ENCODE measurements around the gene ZNF615.
"Not testable (repeated sequence)": the region's sequence is repeated elsewhere in the genome, so short reads cannot be mapped to it uniquely, and the experiment has no call there.

Gene ZNF615

DNA sequence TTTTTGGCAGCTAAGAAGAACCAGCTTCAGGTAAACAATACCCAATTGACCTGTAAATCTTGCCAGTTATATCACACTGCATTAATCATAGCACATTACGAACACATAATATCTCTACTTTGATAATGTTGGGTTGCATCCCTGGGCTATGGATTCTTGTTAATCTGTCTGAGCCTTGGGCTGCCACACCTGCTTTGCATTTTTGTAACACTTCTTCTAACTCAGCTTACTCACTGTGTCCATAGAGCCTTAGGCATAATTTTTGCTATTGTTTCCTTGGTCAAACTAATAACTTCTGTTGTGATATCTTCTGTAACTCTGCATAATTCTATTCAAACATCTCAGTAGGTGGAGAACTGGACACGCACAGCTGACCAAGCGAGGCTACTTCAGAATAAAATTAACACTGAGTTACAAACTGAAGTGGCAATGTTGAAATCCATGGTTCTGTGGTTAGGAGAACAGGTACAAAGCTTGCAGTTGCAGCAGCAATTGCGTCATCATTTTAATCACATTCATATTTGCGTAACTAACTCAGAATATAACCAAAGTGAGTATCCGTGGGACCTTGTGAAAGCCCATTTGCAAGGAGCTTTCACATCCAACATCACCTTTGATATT lies 27.8 kb downstream of the ZNF615 start:
- no peak for DNase-seq

DNA sequence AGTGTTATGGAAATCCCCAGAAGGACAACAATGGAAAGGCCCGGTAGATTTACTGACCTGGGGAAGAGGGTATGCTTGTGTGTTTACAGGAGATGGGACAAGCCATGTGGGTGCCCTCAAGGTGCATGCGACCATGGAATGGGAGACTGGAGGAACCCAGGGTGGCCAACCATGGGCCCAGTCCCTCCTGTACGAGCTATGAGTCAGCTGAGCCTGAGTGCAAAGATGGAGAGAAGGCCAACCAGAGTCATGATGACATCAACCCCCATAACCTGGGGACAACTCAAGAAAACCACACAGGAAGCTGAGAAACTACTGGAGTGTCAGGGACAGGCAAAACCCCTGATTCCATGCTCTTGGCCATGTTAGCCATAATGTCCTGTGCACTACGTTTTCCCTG lies 29.1 kb downstream of the ZNF615 start:
- DNase-seq: no peak

DNA sequence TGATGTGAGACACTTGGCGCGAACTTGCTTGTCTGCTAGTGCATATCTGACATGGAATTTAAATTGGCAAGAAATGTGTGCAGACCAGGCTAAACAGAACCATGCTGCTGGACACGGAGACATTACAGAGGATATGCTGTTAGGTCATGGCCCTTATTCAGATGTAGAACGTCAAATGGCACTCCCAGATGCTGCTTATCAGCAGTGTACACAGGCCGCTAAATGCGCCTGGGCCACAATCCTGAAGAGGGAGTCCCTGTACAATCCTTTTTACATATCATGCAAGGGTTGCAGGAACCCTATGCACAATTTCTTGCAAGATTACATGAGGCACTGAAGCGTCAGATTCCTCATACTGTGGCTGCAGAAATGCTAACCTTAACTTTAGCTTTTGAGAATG lies 30.7 kb downstream of the ZNF615 start:
- DNase-seq: no peak

GRCh38 chr19:51976852-51977251 lies 31.2 kb downstream of the ZNF615 start:
- DNase-seq: no peak

GRCh38 chr19:51975787-51976186 lies 32.2 kb downstream of the ZNF615 start:
- not testable (repeated sequence) for DNase-seq

DNA sequence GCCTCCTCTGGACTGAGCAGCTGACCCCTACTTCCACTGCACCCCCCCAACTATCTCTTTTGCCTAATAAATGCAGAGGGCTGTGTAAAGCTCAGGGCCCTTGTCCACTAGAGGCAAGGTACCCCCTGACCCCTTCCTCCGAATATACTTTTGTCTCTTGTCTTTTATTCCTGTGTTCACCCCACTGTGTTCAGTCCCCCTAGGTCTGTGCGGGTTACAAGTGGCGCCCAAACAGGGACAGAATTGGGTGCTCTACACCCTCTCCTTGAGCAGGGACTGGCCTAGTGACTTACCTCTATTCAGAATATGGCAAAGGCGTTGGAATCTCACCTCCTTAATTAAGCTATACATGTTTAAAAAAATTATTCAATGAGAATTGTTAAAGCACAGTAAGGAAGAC lies 36.4 kb downstream of the ZNF615 start:
- peak; percentile 33 for DNase-seq

DNA sequence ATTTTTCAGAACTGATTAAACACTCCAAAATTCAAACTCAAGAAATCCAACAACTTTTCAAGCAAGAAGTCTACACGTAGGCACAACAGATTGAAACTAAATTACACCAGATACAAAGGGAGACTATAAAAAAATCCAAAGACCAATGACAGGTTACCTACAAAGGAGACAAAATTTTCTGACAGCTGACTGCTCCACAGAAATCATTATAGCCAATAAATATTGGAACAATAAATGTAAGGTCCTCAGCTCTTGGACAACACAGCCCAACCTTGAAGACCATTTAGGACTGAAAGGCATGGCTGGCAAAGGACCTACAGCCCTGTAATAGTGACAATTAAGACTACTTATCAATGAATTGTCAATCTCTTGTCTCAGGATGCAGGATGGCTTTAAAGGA lies 37.3 kb downstream of the ZNF615 start:
- no peak for DNase-seq

DNA sequence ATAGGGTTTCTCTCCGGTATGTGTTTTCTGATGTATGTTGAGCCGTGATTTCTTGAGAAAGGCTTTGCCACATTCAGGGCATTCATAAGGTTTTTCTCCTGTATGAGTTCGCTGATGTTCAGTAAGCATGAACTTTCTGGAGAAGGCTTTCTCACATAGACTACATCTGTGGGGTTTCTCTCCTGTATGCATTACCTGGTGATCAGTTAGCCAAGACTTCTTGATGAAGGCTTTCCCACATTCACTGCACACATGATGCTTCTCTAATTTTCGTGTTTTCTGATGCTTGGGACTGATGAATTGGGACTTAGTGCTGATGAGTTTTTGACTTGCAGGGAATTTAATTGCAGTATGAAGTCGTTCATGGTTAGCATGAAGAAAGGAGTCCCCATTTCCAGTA lies 42.4 kb downstream of the ZNF615 start:
- no peak for DNase-seq

- DNase-seq: not testable (repeated sequence)
Measured at GRCh38 chr19:51960621-51961233, 47.3 kb downstream of the ZNF615 start.

GRCh38 chr19:51959791-51960190 lies 48.2 kb downstream of the ZNF615 start:
- DNase-seq: no peak

DNA sequence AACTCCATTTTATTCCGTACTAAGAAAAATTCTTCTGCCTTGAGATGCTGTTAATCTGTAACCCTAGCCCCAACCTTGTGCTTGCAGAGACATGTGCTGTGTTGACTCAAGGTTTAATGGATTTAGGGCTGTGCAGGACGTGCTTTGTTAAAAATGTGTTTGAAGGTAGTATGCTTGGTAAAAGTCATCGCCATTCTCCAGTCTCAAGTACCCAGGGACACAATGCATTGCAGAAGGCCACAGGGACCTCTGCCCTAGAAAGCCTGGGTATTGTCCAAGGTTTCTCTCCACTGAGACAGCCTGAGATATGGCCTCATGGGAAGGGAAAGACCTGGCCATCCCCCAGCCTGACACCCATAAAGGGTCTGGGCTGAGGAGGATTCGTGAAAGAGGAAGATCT lies 50.2 kb downstream of the ZNF615 start:
- DNase-seq: not testable (repeated sequence)

DNA sequence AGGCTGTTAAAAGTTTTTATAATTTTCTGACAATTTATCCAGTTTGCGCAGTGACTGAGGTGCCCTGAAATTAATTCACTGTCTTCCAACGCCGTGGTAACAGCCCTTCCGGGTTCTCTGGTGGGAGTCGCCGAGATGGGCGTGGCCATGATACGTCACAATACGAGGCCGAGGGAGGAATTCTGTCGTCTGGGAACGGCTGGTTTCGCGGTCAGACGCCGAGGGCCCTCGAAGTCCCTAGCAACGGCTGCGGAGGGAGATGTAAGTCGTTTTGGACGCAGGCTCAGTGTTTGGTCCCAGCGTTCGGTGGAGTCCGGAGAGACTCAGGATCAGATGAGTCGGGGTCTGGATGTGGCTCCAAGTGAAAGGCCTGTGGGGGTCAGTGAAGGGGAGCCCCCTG lies 59.0 kb downstream of the ZNF615 start:
- no peak for DNase-seq

DNA sequence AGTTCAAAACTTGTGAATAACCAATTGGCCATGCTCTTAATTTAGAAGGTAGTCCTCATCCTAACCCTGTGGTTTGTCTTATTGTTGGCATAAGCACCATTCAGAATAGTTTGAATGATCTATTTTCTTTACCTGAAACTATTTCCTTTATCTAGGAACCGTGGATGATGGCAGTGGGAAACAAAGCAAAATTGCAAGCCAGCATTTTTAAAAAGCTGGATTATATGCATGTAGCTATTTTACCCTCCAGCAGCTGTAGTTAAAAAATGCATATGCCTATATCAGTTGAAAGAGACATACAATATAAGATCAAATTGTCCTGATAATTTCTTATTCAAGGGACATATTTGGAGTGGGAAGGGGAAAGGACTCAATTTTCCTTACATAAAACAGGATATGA lies 61.4 kb downstream of the ZNF615 start:
- DNase-seq: no peak

DNA sequence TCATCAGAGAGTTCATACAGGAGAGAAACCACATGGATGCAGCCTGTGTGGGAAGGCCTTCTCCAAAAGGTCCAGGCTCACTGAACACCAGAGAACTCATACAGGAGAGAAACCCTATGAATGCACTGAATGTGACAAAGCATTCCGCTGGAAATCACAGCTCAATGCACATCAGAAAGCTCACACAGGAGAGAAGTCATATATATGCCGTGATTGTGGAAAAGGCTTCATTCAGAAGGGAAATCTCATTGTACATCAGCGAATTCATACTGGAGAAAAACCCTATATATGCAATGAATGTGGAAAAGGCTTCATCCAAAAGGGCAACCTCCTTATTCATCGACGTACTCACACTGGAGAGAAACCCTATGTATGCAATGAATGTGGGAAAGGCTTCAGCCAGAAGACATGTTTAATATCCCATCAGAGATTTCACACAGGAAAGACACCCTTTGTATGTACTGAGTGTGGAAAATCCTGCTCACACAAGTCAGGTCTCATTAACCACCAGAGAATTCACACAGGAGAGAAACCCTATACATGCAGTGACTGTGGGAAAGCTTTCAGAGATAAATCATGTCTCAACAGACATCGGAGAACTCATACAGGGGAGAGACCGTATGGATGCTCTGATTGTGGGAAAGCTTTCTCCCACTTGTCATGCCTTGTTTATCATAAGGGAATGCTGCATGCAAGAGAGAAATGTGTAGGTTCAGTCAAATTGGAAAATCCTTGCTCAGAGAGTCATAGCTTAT lies 63.0 kb downstream of the ZNF615 start:
- DNase-seq: no peak
